GM23248 (cell line): ENCODE measurements around the gene RPTN.

Experiments used
- EZH2 ChIP-seq: fragments of 200-600 bp; sonication (generic); IDR thresholded peaks from 2 replicates; pipeline ENCODE4 v1.6.1; 2018; ENCODE audit warnings: antibody characterized with exemption, mild to moderate bottlenecking; ENCODE audit not compliant: insufficient read depth, poor library complexity, severe bottlenecking
- EZH2phosphoT487 ChIP-seq: fragments of 200-600 bp; sonication (generic); IDR thresholded peaks from 2 replicates; pipeline ENCODE4 v1.6.1; 2018; ENCODE audit warnings: antibody characterized with exemption, moderate library complexity, mild to moderate bottlenecking, low read depth; ENCODE audit not compliant: insufficient read depth

GRCh38 chr1:152162792-152163463 lies 3.9 kb upstream of the RPTN start:
- no peak for TF ChIP-seq EZH2
- no peak for TF ChIP-seq EZH2phosphoT487
